GM23248 (cell line): ENCODE results near the gene LYZL6.

Experiments used
- EZH2 ChIP-seq: fragments of 200-600 bp; sonication (generic); IDR thresholded peaks from 2 replicates; pipeline ENCODE4 v1.6.1; 2018; ENCODE audit warnings: antibody characterized with exemption, mild to moderate bottlenecking; ENCODE audit not compliant: insufficient read depth, poor library complexity, severe bottlenecking
- EZH2phosphoT487 ChIP-seq: fragments of 200-600 bp; sonication (generic); IDR thresholded peaks from 2 replicates; pipeline ENCODE4 v1.6.1; 2018; ENCODE audit warnings: antibody characterized with exemption, moderate library complexity, mild to moderate bottlenecking, low read depth; ENCODE audit not compliant: insufficient read depth

GRCh38 chr17:35927714-35928113 is 15.8 kb downstream of the LYZL6 start:
- no peak for TF ChIP-seq EZH2phosphoT487
- TF ChIP-seq EZH2: no peak
